BJ (cell line): Measurements from ENCODE around the gene GLG1. TPM values are rescaled to one million over a fixed set of nuclear protein-coding genes. Genes with fewer than 3 reads are reported as not detected.

Source experiments
- CTCF ChIA-PET: fragments of 350-600 bp; formaldehyde crosslinking; extraction: SDS; loops from one replicate; lab custom pipeline; 2021; ENCODE audit warnings: antibody characterized with exemption, inconsistent platforms; lab: Yijun Ruan, JAX
- POLR2A ChIA-PET: fragments of 300-600 bp; sonication (Branson Sonifier 250); formaldehyde crosslinking; extraction: SDS; loops from one replicate; lab custom pipeline; 2021; ENCODE audit warnings: antibody characterized with exemption; lab: Charles Lee
- DNase-seq: peaks from one replicate; pipeline ENCODE4 v3.0.0-alpha.2; 2011; ENCODE audit warnings: low read depth
- H3K27me3 ChIP-seq: 2 replicates; pipeline ENCODE4 v1.6.0; 2011; ENCODE audit warnings: low read length; ENCODE audit not compliant: control insufficient read depth, insufficient read depth
- H3K36me3 ChIP-seq: 2 replicates; pipeline ENCODE4 v1.5.1; 2011; ENCODE audit warnings: low read length; ENCODE audit not compliant: control insufficient read depth, insufficient read depth
- H3K4me3 ChIP-seq: 2 replicates; pipeline ENCODE4 v1.5.1; 2011; ENCODE audit warnings: low read depth, mild to moderate bottlenecking, control low read depth, low read length
- polyA plus RNA-seq: library from polyadenylated mRNA; depleted of rRNA; stranded (reverse); fragments of >200 nt; gene quantifications from 2 replicates; pipeline ENCODE4 v1.2.3, GENCODE V29; 2011
- TF ChIP-seq, protein P1 (sequence below): IDR thresholded peaks from 2 replicates; pipeline ENCODE4 v1.5.1; 2011; ENCODE audit warnings: low read depth, mild to moderate bottlenecking, control low read depth, inconsistent platforms, low read length, moderate library complexity; ENCODE audit not compliant: insufficient read depth

GLG1 gene
- polyA plus RNA-seq, 1 experiment = 88.6 TPM

DNA sequence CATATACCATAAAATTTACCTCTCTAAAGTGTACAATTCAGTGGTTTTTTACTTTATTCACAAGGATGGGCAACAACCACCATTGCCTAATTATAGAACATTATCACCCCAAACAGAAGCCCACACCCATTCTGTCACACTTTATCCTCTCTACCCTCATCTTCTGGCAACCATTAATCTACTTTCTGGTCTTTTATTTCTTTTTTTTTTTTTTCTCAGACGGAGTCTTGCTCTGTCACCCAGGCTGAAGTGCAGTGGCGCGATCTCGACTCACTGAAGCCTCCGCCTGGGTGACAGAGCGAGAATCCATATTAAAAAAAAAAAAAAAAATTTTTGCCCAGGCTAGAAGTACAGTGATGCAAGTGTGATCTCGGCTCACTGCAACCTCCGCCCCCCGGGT, 95.0 kb downstream of the GLG1 start:
- ChIA-PET CTCF (no interaction called here), POLR2A (no interaction called here)
- TF ChIP-seq, protein P1, sequence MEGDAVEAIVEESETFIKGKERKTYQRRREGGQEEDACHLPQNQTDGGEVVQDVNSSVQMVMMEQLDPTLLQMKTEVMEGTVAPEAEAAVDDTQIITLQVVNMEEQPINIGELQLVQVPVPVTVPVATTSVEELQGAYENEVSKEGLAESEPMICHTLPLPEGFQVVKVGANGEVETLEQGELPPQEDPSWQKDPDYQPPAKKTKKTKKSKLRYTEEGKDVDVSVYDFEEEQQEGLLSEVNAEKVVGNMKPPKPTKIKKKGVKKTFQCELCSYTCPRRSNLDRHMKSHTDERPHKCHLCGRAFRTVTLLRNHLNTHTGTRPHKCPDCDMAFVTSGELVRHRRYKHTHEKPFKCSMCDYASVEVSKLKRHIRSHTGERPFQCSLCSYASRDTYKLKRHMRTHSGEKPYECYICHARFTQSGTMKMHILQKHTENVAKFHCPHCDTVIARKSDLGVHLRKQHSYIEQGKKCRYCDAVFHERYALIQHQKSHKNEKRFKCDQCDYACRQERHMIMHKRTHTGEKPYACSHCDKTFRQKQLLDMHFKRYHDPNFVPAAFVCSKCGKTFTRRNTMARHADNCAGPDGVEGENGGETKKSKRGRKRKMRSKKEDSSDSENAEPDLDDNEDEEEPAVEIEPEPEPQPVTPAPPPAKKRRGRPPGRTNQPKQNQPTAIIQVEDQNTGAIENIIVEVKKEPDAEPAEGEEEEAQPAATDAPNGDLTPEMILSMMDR = no peak
- Histone ChIP-seq H3K4me3 (no peak overlapping the region), H3K36me3 (no peaks in the 10 kb centered on the region), H3K27me3 (no peaks in the 10 kb centered on the region)
- DNase-seq = no peak

DNA sequence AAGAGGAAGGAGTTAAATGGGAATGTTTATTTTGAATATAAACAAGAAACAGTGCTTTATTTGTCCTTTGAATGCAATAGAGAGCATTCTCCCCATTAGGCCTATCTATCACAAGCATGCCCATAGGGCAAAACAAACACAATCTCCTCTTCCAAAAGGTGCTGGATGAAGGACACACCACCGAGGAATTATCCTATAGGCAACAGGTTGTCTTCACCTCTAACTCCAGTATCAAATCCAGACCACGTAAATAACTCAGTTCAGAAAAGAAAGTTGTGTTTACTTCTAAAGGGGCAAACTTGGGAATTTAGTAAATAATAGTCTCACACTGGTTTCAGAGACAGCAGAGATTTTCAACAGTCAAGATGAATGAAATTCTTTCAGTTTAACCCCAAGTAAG, 101.9 kb downstream of the GLG1 start:
- no peak for DNase-seq
- TF ChIP-seq, protein P1 = no peak
- no peaks in the 10 kb centered on the region for H3K27me3 ChIP-seq
- ChIA-PET POLR2A (no interaction called here), CTCF (no interaction called here)
- H3K4me3 ChIP-seq = no peak overlapping the region
- no peaks in the 10 kb centered on the region; the same call in 1 of the 2 replicates for H3K36me3 ChIP-seq

DNA sequence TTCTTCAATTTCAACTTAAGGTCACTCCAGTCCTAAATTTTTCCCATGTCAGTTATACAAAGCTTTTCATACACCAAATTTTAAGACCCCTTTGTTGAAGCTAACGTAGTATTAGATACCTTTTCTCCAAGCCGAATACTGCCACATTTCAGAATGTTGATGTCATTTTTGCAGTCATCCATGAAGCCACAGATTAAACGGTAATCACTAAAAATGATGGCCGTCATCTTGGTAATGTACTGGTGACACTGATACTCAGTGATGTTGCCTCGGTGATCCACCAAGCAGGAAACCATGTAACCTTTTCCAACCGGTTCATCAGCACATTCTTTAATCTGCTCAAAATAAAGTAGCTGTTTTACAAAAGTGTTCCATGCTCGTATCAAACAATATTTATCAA, 103.5 kb downstream of the GLG1 start:
- H3K36me3 ChIP-seq = no peaks in the 10 kb centered on the region; the same call in 1 of the 2 replicates
- TF ChIP-seq, protein P1 = no peak
- H3K27me3 ChIP-seq = no peaks in the 10 kb centered on the region
- ChIA-PET CTCF (no interaction called here), POLR2A (no interaction called here)
- DNase-seq = no peak
- H3K4me3 ChIP-seq = no peak overlapping the region

DNA sequence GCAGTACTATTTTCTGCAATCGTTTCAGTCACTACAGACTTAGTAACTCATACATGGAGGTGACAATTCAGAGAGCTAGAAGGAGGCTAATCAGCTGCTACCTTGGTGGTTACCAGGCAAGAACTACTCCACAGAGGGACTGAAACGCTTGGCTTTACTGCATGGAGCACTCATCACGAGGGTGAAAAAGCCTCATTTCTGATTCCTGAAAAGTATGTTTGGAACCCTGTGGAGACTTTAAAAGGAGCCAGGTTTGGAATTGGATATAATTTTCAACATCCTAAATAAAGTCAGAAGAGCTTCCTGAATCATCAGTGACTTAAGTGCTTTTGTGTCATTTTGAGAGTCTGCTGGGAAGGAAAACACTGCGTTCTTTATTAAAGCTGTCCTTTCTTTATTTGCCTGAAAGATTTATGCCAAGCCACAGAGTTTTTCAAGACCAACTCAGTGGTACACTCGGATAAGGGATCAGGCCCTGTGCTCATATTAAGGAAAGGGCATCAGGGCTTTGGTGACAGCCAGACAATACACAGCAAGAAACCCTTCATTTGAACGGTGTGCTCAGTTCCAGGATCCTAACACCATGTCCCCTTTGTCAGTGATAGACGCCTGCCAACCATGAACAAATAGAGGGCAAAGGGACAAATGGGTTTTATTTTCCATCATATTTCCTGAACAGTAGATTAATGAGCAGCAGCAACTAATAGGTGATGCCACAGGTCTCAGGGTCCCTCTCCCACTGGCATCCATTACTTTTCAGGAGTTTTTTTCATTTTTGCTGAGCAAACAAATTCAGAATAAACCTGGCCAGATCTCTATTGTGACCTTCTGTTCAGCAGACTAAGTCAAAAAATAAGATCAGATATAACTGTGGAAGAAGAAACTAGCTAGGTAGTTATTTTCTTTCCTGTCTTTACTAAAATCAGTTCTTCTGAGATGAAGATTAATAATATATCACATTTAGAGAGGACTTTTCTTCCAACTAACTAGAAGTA, 105.1 kb downstream of the GLG1 start:
- Histone ChIP-seq H3K4me3 (no peak overlapping the region), H3K27me3 (no peaks in the 10 kb centered on the region), H3K36me3 (no peaks in the 10 kb centered on the region; the same call in 1 of the 2 replicates)
- TF ChIP-seq, protein P1 = no peak
- POLR2A ChIA-PET = no interaction called here
- CTCF ChIA-PET = no interaction called here
- DNase-seq = no peak

DNA sequence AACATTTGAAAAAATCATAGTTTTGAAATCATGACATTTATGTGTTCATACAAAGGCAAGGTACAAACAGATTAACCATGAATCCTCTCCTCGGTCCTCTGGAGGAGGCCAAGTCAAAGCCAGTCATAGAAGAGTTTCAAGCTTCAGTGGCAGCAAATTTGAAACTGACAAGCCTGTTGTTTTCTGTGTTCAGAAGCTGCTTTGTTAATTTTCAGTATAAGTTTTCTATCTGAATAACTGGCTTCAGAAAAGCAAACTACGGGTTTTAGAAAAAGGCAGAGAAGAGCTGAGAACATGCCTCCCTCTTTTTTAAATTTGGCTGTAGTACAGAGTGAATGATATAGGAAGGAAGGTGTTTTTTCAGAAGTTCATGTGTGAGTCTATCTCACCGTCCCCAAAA, 106.0 kb downstream of the GLG1 start:
- Histone ChIP-seq H3K36me3 (no peaks in the 10 kb centered on the region; the same call in 1 of the 2 replicates), H3K27me3 (no peaks in the 10 kb centered on the region), H3K4me3 (no peak overlapping the region)
- POLR2A ChIA-PET = no interaction called here
- CTCF ChIA-PET = no interaction called here
- TF ChIP-seq, protein P1 = no peak
- no peak for DNase-seq
